Neural cell (in vitro differentiated cells): ENCODE data around the gene KRTAP10-4. TPM values are rescaled to one million over a fixed set of nuclear protein-coding genes. Genes with fewer than 3 reads are reported as not detected.

ENCODE experiments used
- H2AFZ ChIP-seq: fragments of 200-600, 300-800 bp; sonication (generic), shearing (Covaris generic); 2 replicates; pipeline ENCODE4 v1.6.0; 2014; ENCODE audit warnings: low read depth, mild to moderate bottlenecking, antibody characterized with exemption, low read length, moderate library complexity
- H3F3A ChIP-seq: fragments of 200-600 bp; shearing (Covaris generic); 2 replicates; pipeline ENCODE4 v1.6.1; 2016; ENCODE audit warnings: mild to moderate bottlenecking, moderate library complexity, mixed read lengths, antibody characterized with exemption, low read length; ENCODE audit not compliant: insufficient read depth, poor library complexity, severe bottlenecking
- H3K27ac ChIP-seq: fragments of 200-600, 300-800 bp; sonication (generic), shearing (Covaris generic); 2 replicates; pipeline ENCODE4 v1.5.1; 2014; ENCODE audit warnings: mild to moderate bottlenecking, low read length, moderate library complexity
- H3K27me3 ChIP-seq: fragments of 300-800, 200-600 bp; sonication (generic), shearing (Covaris generic); 2 replicates; pipeline ENCODE4 v1.6.0; 2014; ENCODE audit warnings: mild to moderate bottlenecking, low read depth, low read length, moderate library complexity; ENCODE audit not compliant: insufficient read depth
- H3K36me3 ChIP-seq: fragments of 300-800, 200-600 bp; sonication (generic), shearing (Covaris generic); 2 replicates; pipeline ENCODE4 v1.5.1; 2014; ENCODE audit warnings: mild to moderate bottlenecking, antibody characterized with exemption, low read length, moderate library complexity; ENCODE audit not compliant: insufficient read depth
- H3K4me2 ChIP-seq: fragments of 300-800, 200-600 bp; sonication (generic), shearing (Covaris generic); 2 replicates; pipeline ENCODE4 v1.6.0; 2014; ENCODE audit warnings: mild to moderate bottlenecking, low read length
- H3K4me3 ChIP-seq: fragments of 300-800, 200-600 bp; sonication (generic), shearing (Covaris generic); 2 replicates; pipeline ENCODE4 v1.5.1; 2014; ENCODE audit warnings: mild to moderate bottlenecking, low read length, moderate library complexity
- H3K79me2 ChIP-seq: fragments of 200-600 bp; shearing (Covaris generic); replicated peaks from 2 replicates; pipeline ENCODE4 v1.6.0; 2014; ENCODE audit warnings: mild to moderate bottlenecking, low read length, moderate library complexity; ENCODE audit not compliant: insufficient read depth
- H3K9ac ChIP-seq: fragments of 300-800, 200-600 bp; sonication (generic), shearing (Covaris generic); 2 replicates; pipeline ENCODE4 v1.6.1; 2016; ENCODE audit warnings: mild to moderate bottlenecking, low read length, mixed read lengths
- H3K9me2 ChIP-seq: fragments of 200-600 bp; shearing (Covaris generic); 2 replicates; pipeline ENCODE4 v1.6.1; 2016; ENCODE audit warnings: mild to moderate bottlenecking, low read length, mixed read lengths; ENCODE audit not compliant: insufficient read depth
- H3K9me3 ChIP-seq: fragments of 200-600, 300-800 bp; sonication (generic), shearing (Covaris generic); 2 replicates; pipeline ENCODE4 v1.6.1; 2016; ENCODE audit warnings: mild to moderate bottlenecking, mixed run types, low read length, moderate library complexity, mixed read lengths
- H4K20me1 ChIP-seq: fragments of 200-600 bp; shearing (Covaris generic); 2 replicates; pipeline ENCODE4 v1.6.1; 2016; ENCODE audit warnings: mild to moderate bottlenecking, mixed run types; ENCODE audit not compliant: insufficient read depth
- EP300 ChIP-seq: fragments of 450-650 bp; conservative IDR thresholded peaks from 2 replicates; pipeline ENCODE4 v1.6.1; 2014; ENCODE audit warnings: antibody characterized with exemption, mild to moderate bottlenecking, moderate library complexity; ENCODE audit not compliant: poor library complexity, severe bottlenecking
- EZH2 ChIP-seq: fragments of 200-600, 300-800 bp; shearing (Covaris generic), sonication (generic); IDR thresholded peaks from 2 replicates; pipeline ENCODE4 v1.6.1; 2014; ENCODE audit warnings: antibody characterized with exemption, low read length, borderline replicate concordance, mild to moderate bottlenecking; ENCODE audit not compliant: insufficient read depth, poor library complexity, severe bottlenecking
- MXI1 ChIP-seq: fragments of 450-650 bp; conservative IDR thresholded peaks from 2 replicates; pipeline ENCODE4 v1.6.1; 2014; ENCODE audit warnings: antibody characterized with exemption, mild to moderate bottlenecking; ENCODE audit not compliant: poor library complexity, severe bottlenecking
- POLR2AphosphoS5 ChIP-seq: IDR thresholded peaks from 2 replicates; pipeline ENCODE4 v1.6.1; 2012
- RAD21 ChIP-seq: fragments of 450-650 bp; conservative IDR thresholded peaks from 2 replicates; pipeline ENCODE4 v1.6.1; 2014; ENCODE audit warnings: antibody characterized with exemption, mild to moderate bottlenecking, moderate library complexity
- REST ChIP-seq: IDR thresholded peaks from 2 replicates; pipeline ENCODE4 v1.6.1; 2012; ENCODE audit warnings: borderline replicate concordance
- SMC3 ChIP-seq: fragments of 450-650 bp; conservative IDR thresholded peaks from 2 replicates; pipeline ENCODE4 v1.6.1; 2014; ENCODE audit warnings: antibody characterized with exemption, mild to moderate bottlenecking, moderate library complexity; ENCODE audit not compliant: poor library complexity
- TAF1 ChIP-seq: IDR thresholded peaks from 2 replicates; pipeline ENCODE4 v1.6.1; 2012; ENCODE audit warnings: low read depth
- polyA plus RNA-seq: library from polyadenylated mRNA; depleted of rRNA; stranded (reverse); fragments of >200 nt; gene quantifications from 2 replicates; pipeline ENCODE4 v1.2.3, GENCODE V29; 2014
- TF ChIP-seq, protein P1 (sequence below): fragments of 450-650 bp; IDR thresholded peaks from 2 replicates; pipeline ENCODE4 v1.5.1; 2014; ENCODE audit warnings: antibody characterized with exemption, mild to moderate bottlenecking, moderate library complexity; ENCODE audit not compliant: poor library complexity, severe bottlenecking

The KRTAP10-4 gene
- polyA plus RNA-seq, 1 donor from 2014 or later = not detected

GRCh38 chr21:44572959-44573583 is 458 bp upstream of the KRTAP10-4 start:
- Histone ChIP-seq H3K4me3 (no peak overlapping the region), H3K9ac (no peak overlapping the region), H3K36me3 (no peaks in the 10 kb centered on the region), H2AFZ (no peak overlapping the region), H3K27ac (no peak overlapping the region), H3F3A (no peaks in the 10 kb centered on the region), H3K9me2 (no peaks in the 10 kb centered on the region), H3K79me2 (no peaks in the 10 kb centered on the region), H4K20me1 (no peaks in the 10 kb centered on the region), H3K4me2 (no peak overlapping the region), H3K9me3 (peaks cover 10% of the 10 kb centered on the region), H3K27me3 (no peaks in the 10 kb centered on the region)
- no peak for TF ChIP-seq REST
- TF ChIP-seq, protein P1, sequence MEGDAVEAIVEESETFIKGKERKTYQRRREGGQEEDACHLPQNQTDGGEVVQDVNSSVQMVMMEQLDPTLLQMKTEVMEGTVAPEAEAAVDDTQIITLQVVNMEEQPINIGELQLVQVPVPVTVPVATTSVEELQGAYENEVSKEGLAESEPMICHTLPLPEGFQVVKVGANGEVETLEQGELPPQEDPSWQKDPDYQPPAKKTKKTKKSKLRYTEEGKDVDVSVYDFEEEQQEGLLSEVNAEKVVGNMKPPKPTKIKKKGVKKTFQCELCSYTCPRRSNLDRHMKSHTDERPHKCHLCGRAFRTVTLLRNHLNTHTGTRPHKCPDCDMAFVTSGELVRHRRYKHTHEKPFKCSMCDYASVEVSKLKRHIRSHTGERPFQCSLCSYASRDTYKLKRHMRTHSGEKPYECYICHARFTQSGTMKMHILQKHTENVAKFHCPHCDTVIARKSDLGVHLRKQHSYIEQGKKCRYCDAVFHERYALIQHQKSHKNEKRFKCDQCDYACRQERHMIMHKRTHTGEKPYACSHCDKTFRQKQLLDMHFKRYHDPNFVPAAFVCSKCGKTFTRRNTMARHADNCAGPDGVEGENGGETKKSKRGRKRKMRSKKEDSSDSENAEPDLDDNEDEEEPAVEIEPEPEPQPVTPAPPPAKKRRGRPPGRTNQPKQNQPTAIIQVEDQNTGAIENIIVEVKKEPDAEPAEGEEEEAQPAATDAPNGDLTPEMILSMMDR = no peak
- no peak for TF ChIP-seq EZH2
- no peak for TF ChIP-seq EP300
- TF ChIP-seq POLR2AphosphoS5 = no peak
- TF ChIP-seq SMC3 = no peak
- TF ChIP-seq RAD21 = no peak
- TF ChIP-seq TAF1 = no peak

DNA sequence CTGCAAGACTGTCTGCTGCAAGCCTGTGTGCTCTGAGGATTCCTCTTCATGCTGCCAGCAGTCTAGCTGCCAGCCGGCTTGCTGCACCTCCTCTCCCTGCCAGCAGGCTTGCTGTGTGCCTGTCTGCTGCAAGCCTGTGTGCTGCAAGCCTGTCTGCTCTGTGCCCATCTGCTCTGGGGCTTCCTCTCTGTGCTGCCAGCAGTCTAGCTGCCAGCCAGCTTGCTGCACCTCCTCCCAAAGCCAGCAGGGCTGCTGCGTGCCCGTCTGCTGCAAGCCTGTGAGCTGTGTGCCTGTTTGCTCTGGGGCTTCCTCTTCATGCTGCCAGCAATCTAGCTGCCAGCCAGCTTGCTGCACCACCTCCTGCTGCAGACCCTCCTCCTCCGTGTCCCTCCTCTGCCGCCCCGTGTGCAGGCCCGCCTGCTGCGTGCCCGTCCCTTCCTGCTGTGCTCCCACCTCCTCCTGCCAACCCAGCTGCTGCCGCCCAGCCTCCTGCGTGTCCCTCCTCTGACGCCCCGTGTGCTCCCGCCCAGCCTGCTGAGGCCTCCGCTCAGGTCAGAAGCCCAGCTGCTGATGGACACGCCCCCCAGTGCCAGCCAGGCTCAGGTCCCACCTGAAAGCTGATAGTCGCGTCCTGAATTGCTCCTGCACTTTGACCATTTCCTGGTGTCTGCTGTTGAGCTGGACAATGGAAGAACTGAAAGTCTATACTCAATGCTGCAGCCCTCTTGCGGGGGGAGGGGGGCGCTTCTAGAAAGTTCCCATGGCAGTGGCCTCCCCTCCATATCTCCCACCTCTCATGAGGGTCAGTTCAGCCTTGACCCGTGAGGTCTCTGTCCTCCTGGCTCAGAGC is 1.2 kb downstream of the KRTAP10-4 start:
- Histone ChIP-seq H3K36me3 (no peaks in the 10 kb centered on the region), H3K9ac (no peak overlapping the region), H3K9me3 (peaks cover 10% of the 10 kb centered on the region), H3F3A (no peaks in the 10 kb centered on the region), H3K9me2 (no peaks in the 10 kb centered on the region), H2AFZ (no peak overlapping the region), H4K20me1 (no peaks in the 10 kb centered on the region), H3K4me3 (no peak overlapping the region), H3K79me2 (no peaks in the 10 kb centered on the region), H3K27me3 (no peaks in the 10 kb centered on the region), H3K4me2 (no peak overlapping the region), H3K27ac (no peak overlapping the region)
- TF ChIP-seq EZH2 (no peak), MXI1 (no peak), REST (no peak), RAD21 (no peak), SMC3 (no peak), TAF1 (no peak), EP300 (no peak), POLR2AphosphoS5 (no peak)
- TF ChIP-seq, protein P1 = no peak
